GM19397 (cell line): ENCODE data around the gene AKAP7.
"Not testable (repeated sequence)": the region's sequence is repeated elsewhere in the genome, so short reads cannot be mapped to it uniquely, and the experiment has no call there.

Experiments
- ATAC-seq: cut with Tn5 transposase; IDR thresholded peaks from one replicate; pipeline ENCODE4 v1.9.1; 2021; ENCODE audit warnings: mild to moderate bottlenecking, moderate library complexity; ENCODE audit not compliant: unreplicated experiment

Gene AKAP7

DNA sequence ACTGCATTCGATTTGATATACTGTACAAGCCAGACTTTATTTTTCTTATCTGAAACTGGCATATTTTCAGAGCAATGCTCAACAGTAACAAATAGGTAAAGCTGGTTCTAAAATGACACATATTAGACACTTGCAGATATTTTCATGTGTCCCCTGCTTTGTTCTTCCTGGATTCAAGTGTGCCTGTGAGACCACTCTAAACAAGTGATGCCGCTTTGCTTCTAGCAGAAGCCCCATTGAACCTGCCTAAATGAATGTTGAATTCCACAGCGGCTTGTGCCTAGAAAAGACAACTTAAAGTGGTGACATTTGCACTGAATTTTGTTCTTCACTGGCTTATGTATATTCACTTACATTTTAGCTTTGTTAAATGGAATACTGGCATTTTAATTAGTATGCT, 115.7 kb downstream of the AKAP7 start:
- no peak for ATAC-seq

- no peak for ATAC-seq
Observed at GRCh38 chr6:131251590-131252199, 116.4 kb downstream of the AKAP7 start.

DNA sequence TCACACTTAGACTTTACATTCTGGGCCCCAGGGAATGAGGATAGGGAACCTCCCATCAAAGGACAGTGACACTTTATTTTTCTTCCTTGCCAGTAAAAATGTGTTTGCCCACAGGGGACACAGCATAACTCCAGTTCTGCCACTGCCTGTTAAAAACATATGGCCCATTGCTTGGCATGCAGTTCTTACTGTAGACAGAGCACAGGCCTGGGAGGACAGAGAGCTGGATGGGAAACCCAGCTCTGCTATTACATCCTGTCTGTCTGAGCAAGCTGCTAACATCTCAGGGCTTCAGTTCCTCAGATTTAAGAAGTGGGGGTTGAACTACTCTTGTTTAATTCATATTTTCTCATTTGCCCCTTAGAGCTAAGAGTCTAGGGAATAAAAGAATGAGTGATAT, 120.2 kb downstream of the AKAP7 start:
- ATAC-seq, result no peak

DNA sequence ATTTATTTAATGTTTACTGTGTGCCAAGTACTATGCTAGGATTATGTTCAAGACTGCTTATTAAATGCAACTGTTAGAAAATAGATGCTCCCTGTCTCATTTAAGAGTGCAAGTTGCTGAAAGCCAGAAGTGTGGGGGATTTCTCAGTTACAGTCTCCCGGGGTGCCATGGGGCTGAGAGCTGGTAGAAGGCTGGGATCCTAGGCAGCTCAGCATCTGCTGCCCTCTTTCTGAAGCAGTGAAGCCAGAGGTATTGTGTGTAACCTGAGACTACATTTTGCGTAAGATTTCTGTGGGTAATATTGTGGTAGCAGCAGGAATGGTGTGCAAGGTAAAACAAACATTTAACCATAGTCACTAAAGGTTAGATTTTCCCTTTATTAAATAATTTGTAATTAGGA, 120.6 kb downstream of the AKAP7 start:
- ATAC-seq, result no peak

DNA sequence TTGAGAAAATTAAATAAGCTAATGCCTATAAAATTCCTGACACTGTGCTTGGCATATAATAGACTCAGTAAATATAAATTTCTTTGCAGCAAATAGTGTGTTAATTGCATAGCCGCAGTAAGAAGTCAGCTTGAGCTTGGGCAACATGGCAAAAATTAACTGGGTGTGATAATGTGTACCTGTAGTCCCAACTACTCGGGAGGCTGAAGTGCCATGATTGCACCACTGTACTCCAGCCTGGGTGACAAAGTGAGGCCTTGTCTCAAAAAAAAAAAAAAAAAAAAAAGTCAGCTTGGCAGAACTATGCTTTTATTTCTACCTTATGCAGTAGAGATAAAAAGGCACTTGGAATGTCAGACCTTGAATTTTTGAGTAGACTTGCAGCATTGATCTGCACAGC, 121.8 kb downstream of the AKAP7 start:
- no peak for ATAC-seq

DNA sequence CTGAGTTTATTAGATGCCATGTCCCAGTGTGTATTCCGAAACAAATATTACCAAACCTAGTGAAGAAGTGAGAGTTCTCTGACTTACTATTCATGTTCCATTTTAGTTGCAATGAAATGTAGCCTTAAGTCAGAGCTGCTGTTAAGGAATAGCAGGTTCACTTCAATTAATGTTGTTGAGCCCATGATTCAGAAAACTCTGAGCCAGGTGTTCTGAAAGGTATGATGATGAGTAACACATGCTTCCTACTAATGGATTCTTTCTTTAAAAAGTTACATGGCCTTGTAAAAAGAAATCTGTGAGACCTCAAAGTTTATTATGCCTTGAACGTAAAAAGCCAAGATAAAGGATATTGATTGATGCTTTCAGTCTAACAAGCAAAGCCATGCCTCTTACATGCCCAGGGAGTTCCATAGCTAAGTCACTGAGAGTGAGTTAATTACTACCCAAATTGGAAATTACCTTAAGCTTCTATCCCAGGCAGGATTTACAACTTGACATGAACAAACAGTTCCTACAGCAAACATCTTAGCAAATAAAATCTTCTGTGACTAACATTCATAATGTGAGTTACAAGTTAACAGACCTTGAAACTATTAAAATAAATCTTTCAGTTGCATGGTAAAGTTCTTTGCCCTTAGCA, 122.9 kb downstream of the AKAP7 start:
- ATAC-seq, result no peak

- no peak for ATAC-seq
Observed at GRCh38 chr6:131258816-131259476, 123.7 kb downstream of the AKAP7 start.

- ATAC-seq, result not testable (repeated sequence)
Observed at GRCh38 chr6:131260960-131261359, 125.7 kb downstream of the AKAP7 start.

DNA sequence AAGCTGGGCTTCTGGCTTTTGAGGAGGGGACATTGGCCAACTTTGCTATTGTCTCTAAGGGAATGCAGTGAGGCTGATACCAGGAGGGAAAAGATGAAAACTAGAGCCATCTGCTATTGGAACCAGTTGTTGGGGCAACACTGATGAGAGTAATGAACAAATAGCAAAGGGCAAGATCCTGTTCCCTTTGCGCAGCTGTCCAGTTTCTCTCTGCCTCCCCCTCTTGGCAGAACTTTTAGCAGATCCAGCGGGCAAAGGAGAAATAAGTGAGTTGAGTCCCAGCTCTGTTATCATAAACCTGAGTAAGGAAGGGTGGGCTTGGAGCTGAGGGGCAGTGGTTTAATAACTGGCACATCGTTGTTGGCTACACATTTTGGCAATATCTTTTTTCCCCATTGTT, 126.8 kb downstream of the AKAP7 start:
- ATAC-seq, result no peak

GRCh38 chr6:131265939-131266338, 130.7 kb downstream of the AKAP7 start:
- ATAC-seq, result no peak

GRCh38 chr6:131268303-131268702, 133.0 kb downstream of the AKAP7 start:
- ATAC-seq, result no peak

DNA sequence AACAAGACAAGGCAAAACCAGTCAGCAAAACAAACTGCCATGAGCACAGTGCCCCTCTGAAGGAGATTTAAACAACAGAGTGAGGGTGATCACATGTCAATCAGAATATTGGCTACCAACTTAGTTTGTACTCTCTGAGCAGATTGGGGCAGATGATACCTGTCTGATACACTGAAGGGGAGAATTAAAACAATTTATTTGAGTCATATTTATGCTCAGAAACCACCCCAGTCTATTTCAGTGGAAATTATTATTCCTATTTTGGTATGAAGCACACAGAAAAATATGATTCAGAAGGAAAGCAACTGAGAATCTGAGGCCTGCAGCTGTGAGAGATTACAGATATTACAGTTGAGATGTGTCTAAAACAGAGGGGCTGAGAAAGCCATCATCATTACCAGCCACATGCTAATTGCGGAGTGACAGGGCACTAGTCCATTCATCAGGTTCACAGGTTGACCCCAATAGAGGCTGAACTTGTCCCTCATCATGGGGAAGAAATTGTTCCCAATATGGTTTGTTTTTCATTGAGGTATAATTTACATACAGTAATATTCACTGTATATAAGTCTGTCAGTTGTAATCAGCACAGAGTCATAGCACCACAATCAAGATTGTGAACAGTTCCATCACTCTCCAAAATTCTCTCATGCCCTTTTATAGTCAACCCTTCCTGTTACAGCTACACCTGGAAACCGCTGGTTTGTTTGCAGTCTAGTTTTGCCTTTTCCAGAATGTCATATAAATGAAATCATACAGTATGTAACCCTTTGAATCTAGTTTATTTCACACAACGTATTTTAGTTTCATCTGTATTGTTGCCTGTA, 134.5 kb downstream of the AKAP7 start:
- ATAC-seq, result no peak

DNA sequence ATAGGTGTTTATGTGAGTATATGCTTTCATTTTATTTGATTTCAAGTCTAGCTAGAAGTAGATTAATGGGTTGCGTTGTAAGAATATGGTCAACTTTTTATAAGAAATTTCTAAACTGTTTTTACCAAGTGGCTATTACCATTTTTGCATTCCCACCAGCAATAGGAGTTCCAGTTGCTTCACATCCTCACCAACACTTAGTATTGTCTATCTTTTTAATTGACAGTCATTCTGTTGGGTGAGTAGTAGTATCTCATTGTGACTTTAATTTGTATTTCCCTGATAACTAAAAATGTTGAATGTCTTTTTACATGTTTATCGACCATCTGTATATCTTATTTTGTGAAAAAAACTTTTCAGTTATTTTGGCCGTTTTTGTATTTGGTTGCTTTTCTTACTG, 135.3 kb downstream of the AKAP7 start:
- no peak for ATAC-seq

DNA sequence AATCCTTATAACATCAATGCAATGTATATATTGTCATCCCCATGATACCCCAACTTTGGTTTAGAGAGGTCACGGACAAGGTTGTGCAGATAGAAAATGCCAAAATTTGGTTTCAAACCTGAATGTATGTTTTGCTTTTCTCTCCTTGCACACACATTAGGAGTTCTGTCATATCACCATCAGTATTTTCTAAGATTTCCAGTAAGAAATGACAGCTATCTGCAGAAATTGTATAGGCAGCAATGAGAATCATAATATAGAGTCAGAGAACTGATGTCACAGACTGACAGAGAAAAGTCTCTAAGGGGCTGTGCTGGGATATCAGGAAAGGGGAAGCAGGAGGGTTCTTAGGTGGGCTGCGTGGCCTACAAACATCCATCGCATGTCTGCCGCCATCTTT, 140.0 kb downstream of the AKAP7 start:
- ATAC-seq, result no peak

GRCh38 chr6:131277591-131277990, 142.3 kb downstream of the AKAP7 start:
- no peak for ATAC-seq

DNA sequence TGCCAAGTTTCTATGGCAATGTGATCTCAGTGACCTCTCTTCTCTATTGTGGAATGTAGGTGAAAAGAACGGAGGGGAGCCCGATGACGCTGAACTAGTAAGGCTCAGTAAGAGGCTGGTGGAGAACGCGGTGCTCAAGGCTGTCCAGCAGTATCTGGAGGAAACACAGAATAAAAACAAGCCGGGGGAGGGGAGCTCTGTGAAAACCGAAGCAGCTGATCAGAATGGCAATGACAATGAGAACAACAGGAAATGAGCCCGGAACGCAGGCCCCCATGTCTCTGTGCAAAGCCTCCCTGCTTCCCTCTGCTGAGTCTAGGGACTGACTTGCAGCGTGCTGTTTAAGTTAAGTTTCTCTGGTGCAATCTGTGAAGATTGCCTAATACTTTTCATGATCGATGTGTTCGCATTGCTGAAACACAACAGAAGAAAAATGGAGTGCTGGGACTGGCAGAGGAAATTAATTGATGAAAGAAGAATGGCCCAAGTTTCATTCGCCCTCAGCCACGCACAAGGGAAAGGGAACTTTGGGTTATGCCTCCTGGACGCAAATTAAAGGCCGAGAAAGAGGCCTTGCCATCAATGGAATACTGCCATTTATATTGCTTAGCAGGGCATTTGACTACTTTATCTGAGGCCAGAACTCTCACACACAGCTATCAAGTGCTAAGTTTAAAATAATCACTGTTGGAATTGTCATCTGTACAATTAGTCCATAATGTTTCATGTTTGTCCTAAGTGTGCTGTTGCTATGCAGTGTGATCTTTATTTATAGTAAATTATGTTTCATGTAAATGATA, 146.4 kb downstream of the AKAP7 start:
- no peak for ATAC-seq

- ATAC-seq, result no peak
Observed at GRCh38 chr6:131282365-131282764, 147.1 kb downstream of the AKAP7 start.

DNA sequence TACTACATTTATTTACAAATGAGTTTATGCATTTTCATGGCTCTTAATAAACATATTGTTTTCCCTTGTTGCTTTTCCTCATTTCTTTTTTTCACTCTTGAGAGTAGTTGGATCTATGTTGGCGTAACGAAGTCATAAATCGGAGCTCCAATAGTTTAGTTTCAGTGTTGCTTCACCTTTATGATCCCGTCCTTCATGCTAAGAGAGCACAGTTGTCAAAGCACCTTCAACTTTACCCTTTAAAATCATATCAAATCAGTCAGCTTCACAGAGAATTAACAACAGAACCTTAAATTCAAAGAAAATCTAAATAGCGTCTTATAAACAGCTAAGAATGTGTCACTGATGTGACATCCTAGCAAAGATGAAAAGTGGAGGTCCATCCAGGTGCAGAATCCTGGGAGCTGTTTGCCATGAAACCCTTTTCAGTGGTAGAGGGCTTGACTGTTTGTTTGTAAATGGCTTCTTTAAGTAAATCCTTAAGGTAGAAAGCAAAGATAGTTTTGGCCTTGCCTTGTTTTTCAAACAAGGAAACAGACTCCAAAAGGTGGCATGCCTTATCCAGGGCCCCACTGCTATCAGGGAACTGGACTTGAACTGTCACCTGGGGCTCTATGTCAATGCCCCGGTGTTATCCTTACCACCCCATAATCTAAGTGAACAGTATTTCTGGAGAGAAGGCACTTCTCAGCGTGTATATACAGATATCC, 148.4 kb downstream of the AKAP7 start:
- ATAC-seq, result no peak

- no peak for ATAC-seq
Observed at GRCh38 chr6:131285548-131285947, 150.3 kb downstream of the AKAP7 start.

- no peak for ATAC-seq
Observed at GRCh38 chr6:131286469-131287040, 151.3 kb downstream of the AKAP7 start.
